GM12878 (cell line): ENCODE results near the gene FERMT2. TPM values are rescaled to one million over a fixed set of nuclear protein-coding genes. Genes with fewer than 3 reads are reported as not detected.

ENCODE experiments used
- BCL3 ChIP-seq: IDR thresholded peaks from 2 replicates; pipeline ENCODE4 v1.6.1; 2011; ENCODE audit warnings: borderline replicate concordance, low read depth, mild to moderate bottlenecking, moderate library complexity, low read length; ENCODE audit not compliant: insufficient read depth, poor library complexity, severe bottlenecking
- BHLHE40 ChIP-seq, 2 experiments: fragments of 450-650 bp in 1 of 2; IDR thresholded peaks; 2 replicates each; pipeline ENCODE4 v1.6.1; 2011 to 2017; ENCODE audit warnings: low read depth in 2 of 2, borderline replicate concordance in 1 of 2, improper control_type of control experiment in 1 of 2, low read length in 1 of 2, mild to moderate bottlenecking in 1 of 2
- CBX5 ChIP-seq: sonication (generic); IDR thresholded peaks from 2 replicates; pipeline ENCODE4 v1.6.1; 2016; ENCODE audit warnings: low read depth, moderate library complexity, mild to moderate bottlenecking, inconsistent platforms
- HDAC2 ChIP-seq: fragments of 200-600 bp; sonication (generic); IDR thresholded peaks from 2 replicates; pipeline ENCODE4 v1.6.1; 2017
- KLF5 ChIP-seq: fragments of 450-650 bp; IDR thresholded peaks from 2 replicates; pipeline ENCODE4 v1.6.1; 2014; ENCODE audit warnings: mild to moderate bottlenecking; ENCODE audit not compliant: partially characterized antibody
- MTA3 ChIP-seq: IDR thresholded peaks from 2 replicates; pipeline ENCODE4 v1.6.1; 2012; ENCODE audit warnings: low read length, inconsistent platforms, borderline replicate concordance
- SMAD5 ChIP-seq: IDR thresholded peaks from 2 replicates; pipeline ENCODE4 v1.6.1; 2016; ENCODE audit warnings: antibody characterized with exemption, low read depth
- SMARCA5 ChIP-seq: fragments of 450-650 bp; IDR thresholded peaks from 2 replicates; pipeline ENCODE4 v1.6.1; 2017; ENCODE audit warnings: mild to moderate bottlenecking
- ZBTB33 ChIP-seq: fragments of 450-650 bp; IDR thresholded peaks from 2 replicates; pipeline ENCODE4 v1.6.1; 2017; ENCODE audit warnings: mild to moderate bottlenecking
- ZZZ3 ChIP-seq: IDR thresholded peaks from 2 replicates; pipeline ENCODE4 v1.6.1; 2011; ENCODE audit warnings: low read depth; ENCODE audit not compliant: control insufficient read depth, insufficient read length
- polyA plus RNA-seq, 11 experiments: library from polyadenylated mRNA; depleted of rRNA in 4 of 11; unstranded in 6 of 11; stranded (reverse) in 5 of 11; fragments of >200 nt; fragmentation: Nextera tagmentation in 4 of 11; fragmentation: Illumina TruSeq in 1 of 11; extraction: Ambion mirVana in 4 of 11; extraction: Trizol in 1 of 11; gene quantifications; 1 replicate in 1 of 11; 2 replicates in 10 of 11; pipeline versions ENCODE4 v1.2.1 to v1.2.3, GENCODE V29; 2011 to 2016; ENCODE audit warnings: inconsistent platforms in 2 of 11, missing spikeins in 2 of 11, low read depth in 1 of 11
- total RNA-seq, 4 experiments: library from RNA; depleted of rRNA in 3 of 4; stranded (reverse); fragments of >200 nt in 3 of 4; fragmentation: Illumina TruSeq in 1 of 4; extraction: Trizol in 1 of 4; gene quantifications; 2 replicates each; pipeline versions ENCODE4 v1.2.1 to v1.2.3, GENCODE V29; 2013 to 2021

The FERMT2 gene
- total and polyA plus RNA-seq, 10 of the 15 experiments (the other 5 are each of a cell fraction or from before 2014, with no cell fraction given), result 4.9 to 35.5 (median 19.5) TPM

- TF ChIP-seq BCL3, result no peak
- TF ChIP-seq BHLHE40 (IDR thresholded peaks at IDR 0.05; ENCODE audit: borderline replicate concordance in 1 of 2, low read depth in 2 of 2, low read length in 1 of 2), result no peak
- TF ChIP-seq HDAC2, result no peak
- TF ChIP-seq ZBTB33, result no peak
- TF ChIP-seq CBX5, result no peak
- no peak for TF ChIP-seq SMARCA5
- TF ChIP-seq MTA3, result no peak
- TF ChIP-seq SMAD5, result no peak
- no peak for TF ChIP-seq ZZZ3
- TF ChIP-seq KLF5, result no peak
These were observed 44.7 kb downstream of the FERMT2 start (continued) for GRCh38 chr14:52906141-52906601.
